Spleen (tissue), 7 donors: ENCODE data around the gene DEUP1.

Experiments
- CTCF ChIP-seq, 11 experiments: fragments of 200-600 bp in 7 of 11; fragments of 450-650 bp in 4 of 11; sonication (generic) in 4 of 11; IDR thresholded peaks in 8 of 11; conservative IDR thresholded peaks in 3 of 11; 1 replicate in 7 of 11; 2 replicates in 4 of 11; pipeline versions ENCODE4 v1.4.0 to v1.8.0; 2016 to 2021; ENCODE audit warnings: antibody characterized with exemption in 11 of 11, inconsistent platforms in 4 of 11, mild to moderate bottlenecking in 1 of 11
- POLR2A ChIP-seq, 3 donors: fragments of 450-650 bp; IDR thresholded peaks; one replicate each; pipeline ENCODE4 v1.5.1; 2017; ENCODE audit warnings: antibody characterized with exemption in 3 of 3, mild to moderate bottlenecking in 1 of 3
- donor health status: DM: no; HTN: no; CAD: no; lungs with moderate emphysema.
- donor health status: DM: no; HTN: no; CAD: no.
- donor health status: DM: no; HTN: no; CAD: no.

GRCh38 chr11:93476796-93477195 lies 146.3 kb downstream of the DEUP1 start:
- TF ChIP-seq CTCF (IDR thresholded peaks at IDR 0.05 in 8 of 11, conservative IDR thresholded peaks at IDR 0.05 in 3 of 11) = no peak
- TF ChIP-seq POLR2A (IDR thresholded peaks at IDR 0.05) = no peak
